Ovary (tissue), 3 donors: ENCODE results near the gene PRSS3.

Source experiments
- EP300 ChIP-seq: sonication (generic); formaldehyde crosslinking; IDR thresholded peaks from one replicate; pipeline ENCODE4 v1.6.1; 2017; ENCODE audit warnings: antibody characterized with exemption
- POLR2A ChIP-seq: fragments of 450-650 bp; IDR thresholded peaks from one replicate; pipeline ENCODE4 v1.6.1; 2017; ENCODE audit warnings: antibody characterized with exemption, mild to moderate bottlenecking, moderate library complexity
- TF ChIP-seq, protein P1 (sequence below), 3 donors: fragments of 450-650 bp in 2 of 3; fragments of 200-600 bp in 1 of 3; IDR thresholded peaks; one replicate each; pipeline versions ENCODE4 v1.5.1 to v1.8.0; 2016 to 2022; ENCODE audit warnings: antibody characterized with exemption in 3 of 3, mild to moderate bottlenecking in 1 of 3
- donor health status: DM: no; HTN: no; CAD: no.

- TF ChIP-seq, protein P1, sequence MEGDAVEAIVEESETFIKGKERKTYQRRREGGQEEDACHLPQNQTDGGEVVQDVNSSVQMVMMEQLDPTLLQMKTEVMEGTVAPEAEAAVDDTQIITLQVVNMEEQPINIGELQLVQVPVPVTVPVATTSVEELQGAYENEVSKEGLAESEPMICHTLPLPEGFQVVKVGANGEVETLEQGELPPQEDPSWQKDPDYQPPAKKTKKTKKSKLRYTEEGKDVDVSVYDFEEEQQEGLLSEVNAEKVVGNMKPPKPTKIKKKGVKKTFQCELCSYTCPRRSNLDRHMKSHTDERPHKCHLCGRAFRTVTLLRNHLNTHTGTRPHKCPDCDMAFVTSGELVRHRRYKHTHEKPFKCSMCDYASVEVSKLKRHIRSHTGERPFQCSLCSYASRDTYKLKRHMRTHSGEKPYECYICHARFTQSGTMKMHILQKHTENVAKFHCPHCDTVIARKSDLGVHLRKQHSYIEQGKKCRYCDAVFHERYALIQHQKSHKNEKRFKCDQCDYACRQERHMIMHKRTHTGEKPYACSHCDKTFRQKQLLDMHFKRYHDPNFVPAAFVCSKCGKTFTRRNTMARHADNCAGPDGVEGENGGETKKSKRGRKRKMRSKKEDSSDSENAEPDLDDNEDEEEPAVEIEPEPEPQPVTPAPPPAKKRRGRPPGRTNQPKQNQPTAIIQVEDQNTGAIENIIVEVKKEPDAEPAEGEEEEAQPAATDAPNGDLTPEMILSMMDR (IDR thresholded peaks at IDR 0.05) = no peak
- TF ChIP-seq EP300 = no peak
- TF ChIP-seq POLR2A = no peak
Measured at GRCh38 chr9:33794560-33794959, 801 bp upstream of the PRSS3 start.
